ENCODE data around the gene KLHL14.

KLHL14 gene

DNA sequence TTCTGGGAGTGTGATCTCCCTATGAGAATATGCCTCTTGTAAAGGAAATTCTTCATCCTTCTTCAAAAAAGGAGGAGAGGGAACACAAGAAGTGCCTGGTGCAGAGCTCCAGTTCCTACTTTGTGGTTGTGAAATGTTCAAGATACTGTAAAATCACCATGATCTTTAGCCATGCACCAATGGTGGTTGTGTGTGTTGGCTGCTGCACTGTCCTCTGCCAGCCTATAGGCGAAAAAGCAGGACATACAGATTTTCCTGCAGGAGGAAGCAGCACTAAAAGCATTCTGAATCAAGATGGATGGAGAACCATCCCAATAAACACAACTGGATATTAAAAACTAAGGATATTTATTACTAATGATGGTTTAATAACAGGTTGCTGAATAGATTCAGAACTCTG is 6.2 kb upstream of the KLHL14 start:
- H3K4me3 ChIP-seq (replicated peaks in 1 of 2; ENCODE audit: low read depth in 2 of 2, low read length in 2 of 2): no peak overlapping the region
- TF ChIP-seq, protein P1, sequence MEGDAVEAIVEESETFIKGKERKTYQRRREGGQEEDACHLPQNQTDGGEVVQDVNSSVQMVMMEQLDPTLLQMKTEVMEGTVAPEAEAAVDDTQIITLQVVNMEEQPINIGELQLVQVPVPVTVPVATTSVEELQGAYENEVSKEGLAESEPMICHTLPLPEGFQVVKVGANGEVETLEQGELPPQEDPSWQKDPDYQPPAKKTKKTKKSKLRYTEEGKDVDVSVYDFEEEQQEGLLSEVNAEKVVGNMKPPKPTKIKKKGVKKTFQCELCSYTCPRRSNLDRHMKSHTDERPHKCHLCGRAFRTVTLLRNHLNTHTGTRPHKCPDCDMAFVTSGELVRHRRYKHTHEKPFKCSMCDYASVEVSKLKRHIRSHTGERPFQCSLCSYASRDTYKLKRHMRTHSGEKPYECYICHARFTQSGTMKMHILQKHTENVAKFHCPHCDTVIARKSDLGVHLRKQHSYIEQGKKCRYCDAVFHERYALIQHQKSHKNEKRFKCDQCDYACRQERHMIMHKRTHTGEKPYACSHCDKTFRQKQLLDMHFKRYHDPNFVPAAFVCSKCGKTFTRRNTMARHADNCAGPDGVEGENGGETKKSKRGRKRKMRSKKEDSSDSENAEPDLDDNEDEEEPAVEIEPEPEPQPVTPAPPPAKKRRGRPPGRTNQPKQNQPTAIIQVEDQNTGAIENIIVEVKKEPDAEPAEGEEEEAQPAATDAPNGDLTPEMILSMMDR (IDR thresholded peaks at IDR 0.05; ENCODE audit: low read depth, low read length): no peak
- DNase-seq (ENCODE audit: low read depth in 2 of 2): no peak

DNA sequence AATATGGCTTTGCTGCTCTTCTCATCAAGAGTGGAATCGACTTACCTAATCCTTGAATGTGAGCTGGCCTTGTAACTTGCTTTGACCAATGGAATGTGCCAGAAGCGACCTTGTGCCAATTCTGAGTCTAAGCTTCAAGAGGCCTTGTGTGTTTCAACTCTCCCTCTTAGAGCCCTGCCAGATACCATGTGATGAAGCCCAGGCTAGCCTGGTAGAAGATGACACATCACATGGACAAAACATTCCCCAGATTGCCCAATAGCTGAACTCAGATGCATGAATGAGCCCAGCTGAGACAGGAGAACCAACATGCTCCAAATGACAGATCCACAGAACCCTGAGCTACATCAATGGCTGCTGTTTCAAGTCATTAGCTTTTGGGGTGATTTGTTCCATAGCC is 4.2 kb upstream of the KLHL14 start:
- peak in 1 of 2 donors; percentile 8 for DNase-seq (ENCODE audit: low read depth in 2 of 2)
- TF ChIP-seq, protein P1 (IDR thresholded peaks at IDR 0.05; ENCODE audit: low read depth, low read length): no peak

GRCh38 chr18:32776561-32776960 is 3.7 kb upstream of the KLHL14 start:
- DNase-seq (ENCODE audit: low read depth in 2 of 2): no peak
- TF ChIP-seq, protein P1 (IDR thresholded peaks at IDR 0.05; ENCODE audit: low read depth, low read length): no peak
- H3K4me3 ChIP-seq (replicated peaks in 1 of 2; ENCODE audit: low read depth in 2 of 2, low read length in 2 of 2): no peak overlapping the region

More for the DNA sequence above, 4.2 kb upstream of the KLHL14 start:
- H3K4me3 ChIP-seq (replicated peaks in 1 of 2; ENCODE audit: low read depth in 2 of 2, low read length in 2 of 2): no peak overlapping the region

GRCh38 chr18:32775628-32776027 is 2.8 kb upstream of the KLHL14 start:
- TF ChIP-seq, protein P1 (IDR thresholded peaks at IDR 0.05; ENCODE audit: low read depth, low read length): no peak
- DNase-seq (ENCODE audit: low read depth in 2 of 2): no peak

GRCh38 chr18:32773382-32773712 is 524 bp upstream of the KLHL14 start:
- DNase-seq (ENCODE audit: low read depth in 2 of 2): no peak
- TF ChIP-seq, protein P1 (IDR thresholded peaks at IDR 0.05; ENCODE audit: low read depth, low read length): no peak
- no peak overlapping the region for H3K4me3 ChIP-seq (replicated peaks in 1 of 2; ENCODE audit: low read depth in 2 of 2, low read length in 2 of 2)

More at GRCh38 chr18:32775628-32776027, 2.8 kb upstream of the KLHL14 start:
- no peak overlapping the region for H3K4me3 ChIP-seq (replicated peaks in 1 of 2; ENCODE audit: low read depth in 2 of 2, low read length in 2 of 2)

GRCh38 chr18:32771871-32772580 is 797 bp downstream of the KLHL14 start:
- no peak for DNase-seq (ENCODE audit: low read depth in 2 of 2)
- TF ChIP-seq, protein P1 (IDR thresholded peaks at IDR 0.05; ENCODE audit: low read depth, low read length): no peak
- no peak overlapping the region for H3K4me3 ChIP-seq (replicated peaks in 1 of 2; ENCODE audit: low read depth in 2 of 2, low read length in 2 of 2)

All from cardiac fibroblast (primary cell).